GM12878 (cell line): ENCODE results near the gene FBLN1. TPM values are rescaled to one million over a fixed set of nuclear protein-coding genes. Genes with fewer than 3 reads are reported as not detected.

Source experiments
- BACH1 ChIP-seq: fragments of 450-650 bp; IDR thresholded peaks from 2 replicates; pipeline ENCODE4 v1.6.1; 2017; ENCODE audit warnings: mild to moderate bottlenecking, borderline replicate concordance
- CHD4 ChIP-seq: fragments of 200-600 bp; sonication (generic); IDR thresholded peaks from 2 replicates; pipeline ENCODE4 v1.6.1; 2016; ENCODE audit warnings: mild to moderate bottlenecking
- KAT2A ChIP-seq: conservative IDR thresholded peaks from 2 replicates; pipeline ENCODE4 v1.6.1; 2011; ENCODE audit warnings: low read depth, low read length; ENCODE audit not compliant: control insufficient read depth
- KLF5 ChIP-seq: fragments of 450-650 bp; IDR thresholded peaks from 2 replicates; pipeline ENCODE4 v1.6.1; 2014; ENCODE audit warnings: mild to moderate bottlenecking; ENCODE audit not compliant: partially characterized antibody
- STAT1 ChIP-seq: fragments of 450-650 bp; conservative IDR thresholded peaks from 2 replicates; pipeline ENCODE4 v1.6.1; 2014; ENCODE audit warnings: antibody characterized with exemption, mild to moderate bottlenecking
- polyA plus RNA-seq, 11 experiments: library from polyadenylated mRNA; depleted of rRNA in 4 of 11; unstranded in 6 of 11; stranded (reverse) in 5 of 11; fragments of >200 nt; fragmentation: Nextera tagmentation in 4 of 11; fragmentation: Illumina TruSeq in 1 of 11; extraction: Ambion mirVana in 4 of 11; extraction: Trizol in 1 of 11; gene quantifications; 1 replicate in 1 of 11; 2 replicates in 10 of 11; pipeline versions ENCODE4 v1.2.1 to v1.2.3, GENCODE V29; 2011 to 2016; ENCODE audit warnings: inconsistent platforms in 2 of 11, missing spikeins in 2 of 11, low read depth in 1 of 11
- total RNA-seq, 4 experiments: library from RNA; depleted of rRNA in 3 of 4; stranded (reverse); fragments of >200 nt in 3 of 4; fragmentation: Illumina TruSeq in 1 of 4; extraction: Trizol in 1 of 4; gene quantifications; 2 replicates each; pipeline versions ENCODE4 v1.2.1 to v1.2.3, GENCODE V29; 2013 to 2021
- TF ChIP-seq, protein P1 (sequence below): fragments of 150-350 bp; IDR thresholded peaks from 2 replicates; pipeline ENCODE4 v1.6.1; 2016; ENCODE audit warnings: low read depth, low read length
- TF ChIP-seq, protein P2 (sequence below): fragments of 450-650 bp; IDR thresholded peaks from 2 replicates; pipeline ENCODE4 v1.6.1; 2017; ENCODE audit warnings: mild to moderate bottlenecking, moderate library complexity
- TF ChIP-seq, protein P3 (sequence below): IDR thresholded peaks from 2 replicates; pipeline ENCODE4 v1.6.1; 2011; ENCODE audit warnings: borderline replicate concordance, low read depth, mild to moderate bottlenecking, moderate library complexity, low read length; ENCODE audit not compliant: insufficient read depth, poor library complexity, severe bottlenecking
- TF ChIP-seq, protein P4 (sequence below): fragments of 450-650 bp; formaldehyde crosslinking; IDR thresholded peaks from 2 replicates; pipeline ENCODE4 v1.5.0; 2022; ENCODE audit warnings: mild to moderate bottlenecking, missing genetic modification characterization
- TF ChIP-seq, protein P5 (sequence below): fragments of 450-650 bp; IDR thresholded peaks from 2 replicates; pipeline ENCODE4 v1.6.1; 2017; ENCODE audit warnings: borderline replicate concordance

Gene FBLN1
- total and polyA plus RNA-seq, 10 of the 15 experiments (the other 5 are each of a cell fraction or from before 2014, with no cell fraction given) = 0.20 to 0.51 TPM; not detected in 8

DNA sequence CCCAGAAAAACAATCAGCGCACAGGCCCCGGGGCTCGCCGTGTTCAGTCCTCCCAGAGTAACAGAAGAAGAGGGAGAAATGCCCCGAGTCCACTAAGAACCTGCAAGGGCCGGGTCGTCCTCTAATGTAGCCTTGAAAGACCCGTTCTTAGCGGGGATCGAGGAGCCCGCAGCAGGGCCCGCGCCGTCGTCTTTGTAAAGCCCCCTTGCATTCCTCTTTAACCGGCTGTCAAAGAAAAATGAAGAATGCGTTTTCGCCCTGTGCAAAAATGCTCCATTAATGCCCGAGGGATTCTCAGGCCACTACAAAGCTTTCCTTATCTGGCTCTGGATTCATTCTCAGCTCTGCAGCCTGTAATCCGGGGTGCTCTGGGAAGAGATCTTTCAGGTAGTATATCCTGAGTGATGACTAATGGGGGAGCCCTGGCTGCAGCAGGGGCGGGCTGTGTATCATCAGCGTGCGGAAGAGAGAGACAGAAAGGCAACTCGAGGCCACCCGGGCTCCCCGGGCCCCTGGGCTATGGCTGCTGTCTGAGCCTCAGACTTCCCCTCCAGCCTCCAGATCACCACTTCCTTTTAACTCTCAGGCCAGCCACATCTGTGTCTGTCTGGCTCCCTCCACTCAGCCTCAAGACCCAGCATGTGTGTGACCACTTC lies 78.2 kb downstream of the FBLN1 start (continued):
- TF ChIP-seq, protein P1, sequence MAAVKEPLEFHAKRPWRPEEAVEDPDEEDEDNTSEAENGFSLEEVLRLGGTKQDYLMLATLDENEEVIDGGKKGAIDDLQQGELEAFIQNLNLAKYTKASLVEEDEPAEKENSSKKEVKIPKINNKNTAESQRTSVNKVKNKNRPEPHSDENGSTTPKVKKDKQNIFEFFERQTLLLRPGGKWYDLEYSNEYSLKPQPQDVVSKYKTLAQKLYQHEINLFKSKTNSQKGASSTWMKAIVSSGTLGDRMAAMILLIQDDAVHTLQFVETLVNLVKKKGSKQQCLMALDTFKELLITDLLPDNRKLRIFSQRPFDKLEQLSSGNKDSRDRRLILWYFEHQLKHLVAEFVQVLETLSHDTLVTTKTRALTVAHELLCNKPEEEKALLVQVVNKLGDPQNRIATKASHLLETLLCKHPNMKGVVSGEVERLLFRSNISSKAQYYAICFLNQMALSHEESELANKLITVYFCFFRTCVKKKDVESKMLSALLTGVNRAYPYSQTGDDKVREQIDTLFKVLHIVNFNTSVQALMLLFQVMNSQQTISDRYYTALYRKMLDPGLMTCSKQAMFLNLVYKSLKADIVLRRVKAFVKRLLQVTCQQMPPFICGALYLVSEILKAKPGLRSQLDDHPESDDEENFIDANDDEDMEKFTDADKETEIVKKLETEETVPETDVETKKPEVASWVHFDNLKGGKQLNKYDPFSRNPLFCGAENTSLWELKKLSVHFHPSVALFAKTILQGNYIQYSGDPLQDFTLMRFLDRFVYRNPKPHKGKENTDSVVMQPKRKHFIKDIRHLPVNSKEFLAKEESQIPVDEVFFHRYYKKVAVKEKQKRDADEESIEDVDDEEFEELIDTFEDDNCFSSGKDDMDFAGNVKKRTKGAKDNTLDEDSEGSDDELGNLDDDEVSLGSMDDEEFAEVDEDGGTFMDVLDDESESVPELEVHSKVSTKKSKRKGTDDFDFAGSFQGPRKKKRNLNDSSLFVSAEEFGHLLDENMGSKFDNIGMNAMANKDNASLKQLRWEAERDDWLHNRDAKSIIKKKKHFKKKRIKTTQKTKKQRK = no peak
- TF ChIP-seq STAT1 (no peak), KLF5 (no peak), CHD4 (no peak), BACH1 (no peak), KAT2A (no peak)
- TF ChIP-seq, protein P2, sequence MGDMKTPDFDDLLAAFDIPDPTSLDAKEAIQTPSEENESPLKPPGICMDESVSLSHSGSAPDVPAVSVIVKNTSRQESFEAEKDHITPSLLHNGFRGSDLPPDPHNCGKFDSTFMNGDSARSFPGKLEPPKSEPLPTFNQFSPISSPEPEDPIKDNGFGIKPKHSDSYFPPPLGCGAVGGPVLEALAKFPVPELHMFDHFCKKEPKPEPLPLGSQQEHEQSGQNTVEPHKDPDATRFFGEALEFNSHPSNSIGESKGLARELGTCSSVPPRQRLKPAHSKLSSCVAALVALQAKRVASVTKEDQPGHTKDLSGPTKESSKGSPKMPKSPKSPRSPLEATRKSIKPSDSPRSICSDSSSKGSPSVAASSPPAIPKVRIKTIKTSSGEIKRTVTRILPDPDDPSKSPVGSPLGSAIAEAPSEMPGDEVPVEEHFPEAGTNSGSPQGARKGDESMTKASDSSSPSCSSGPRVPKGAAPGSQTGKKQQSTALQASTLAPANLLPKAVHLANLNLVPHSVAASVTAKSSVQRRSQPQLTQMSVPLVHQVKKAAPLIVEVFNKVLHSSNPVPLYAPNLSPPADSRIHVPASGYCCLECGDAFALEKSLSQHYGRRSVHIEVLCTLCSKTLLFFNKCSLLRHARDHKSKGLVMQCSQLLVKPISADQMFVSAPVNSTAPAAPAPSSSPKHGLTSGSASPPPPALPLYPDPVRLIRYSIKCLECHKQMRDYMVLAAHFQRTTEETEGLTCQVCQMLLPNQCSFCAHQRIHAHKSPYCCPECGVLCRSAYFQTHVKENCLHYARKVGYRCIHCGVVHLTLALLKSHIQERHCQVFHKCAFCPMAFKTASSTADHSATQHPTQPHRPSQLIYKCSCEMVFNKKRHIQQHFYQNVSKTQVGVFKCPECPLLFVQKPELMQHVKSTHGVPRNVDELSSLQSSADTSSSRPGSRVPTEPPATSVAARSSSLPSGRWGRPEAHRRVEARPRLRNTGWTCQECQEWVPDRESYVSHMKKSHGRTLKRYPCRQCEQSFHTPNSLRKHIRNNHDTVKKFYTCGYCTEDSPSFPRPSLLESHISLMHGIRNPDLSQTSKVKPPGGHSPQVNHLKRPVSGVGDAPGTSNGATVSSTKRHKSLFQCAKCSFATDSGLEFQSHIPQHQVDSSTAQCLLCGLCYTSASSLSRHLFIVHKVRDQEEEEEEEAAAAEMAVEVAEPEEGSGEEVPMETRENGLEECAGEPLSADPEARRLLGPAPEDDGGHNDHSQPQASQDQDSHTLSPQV = no peak
- TF ChIP-seq, protein P3, sequence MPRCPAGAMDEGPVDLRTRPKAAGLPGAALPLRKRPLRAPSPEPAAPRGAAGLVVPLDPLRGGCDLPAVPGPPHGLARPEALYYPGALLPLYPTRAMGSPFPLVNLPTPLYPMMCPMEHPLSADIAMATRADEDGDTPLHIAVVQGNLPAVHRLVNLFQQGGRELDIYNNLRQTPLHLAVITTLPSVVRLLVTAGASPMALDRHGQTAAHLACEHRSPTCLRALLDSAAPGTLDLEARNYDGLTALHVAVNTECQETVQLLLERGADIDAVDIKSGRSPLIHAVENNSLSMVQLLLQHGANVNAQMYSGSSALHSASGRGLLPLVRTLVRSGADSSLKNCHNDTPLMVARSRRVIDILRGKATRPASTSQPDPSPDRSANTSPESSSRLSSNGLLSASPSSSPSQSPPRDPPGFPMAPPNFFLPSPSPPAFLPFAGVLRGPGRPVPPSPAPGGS = no peak
- TF ChIP-seq, protein P4, sequence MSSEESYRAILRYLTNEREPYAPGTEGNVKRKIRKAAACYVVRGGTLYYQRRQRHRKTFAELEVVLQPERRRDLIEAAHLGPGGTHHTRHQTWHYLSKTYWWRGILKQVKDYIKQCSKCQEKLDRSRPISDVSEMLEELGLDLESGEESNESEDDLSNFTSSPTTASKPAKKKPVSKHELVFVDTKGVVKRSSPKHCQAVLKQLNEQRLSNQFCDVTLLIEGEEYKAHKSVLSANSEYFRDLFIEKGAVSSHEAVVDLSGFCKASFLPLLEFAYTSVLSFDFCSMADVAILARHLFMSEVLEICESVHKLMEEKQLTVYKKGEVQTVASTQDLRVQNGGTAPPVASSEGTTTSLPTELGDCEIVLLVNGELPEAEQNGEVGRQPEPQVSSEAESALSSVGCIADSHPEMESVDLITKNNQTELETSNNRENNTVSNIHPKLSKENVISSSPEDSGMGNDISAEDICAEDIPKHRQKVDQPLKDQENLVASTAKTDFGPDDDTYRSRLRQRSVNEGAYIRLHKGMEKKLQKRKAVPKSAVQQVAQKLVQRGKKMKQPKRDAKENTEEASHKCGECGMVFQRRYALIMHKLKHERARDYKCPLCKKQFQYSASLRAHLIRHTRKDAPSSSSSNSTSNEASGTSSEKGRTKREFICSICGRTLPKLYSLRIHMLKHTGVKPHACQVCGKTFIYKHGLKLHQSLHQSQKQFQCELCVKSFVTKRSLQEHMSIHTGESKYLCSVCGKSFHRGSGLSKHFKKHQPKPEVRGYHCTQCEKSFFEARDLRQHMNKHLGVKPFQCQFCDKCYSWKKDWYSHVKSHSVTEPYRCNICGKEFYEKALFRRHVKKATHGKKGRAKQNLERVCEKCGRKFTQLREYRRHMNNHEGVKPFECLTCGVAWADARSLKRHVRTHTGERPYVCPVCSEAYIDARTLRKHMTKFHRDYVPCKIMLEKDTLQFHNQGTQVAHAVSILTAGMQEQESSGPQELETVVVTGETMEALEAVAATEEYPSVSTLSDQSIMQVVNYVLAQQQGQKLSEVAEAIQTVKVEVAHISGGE = no peak
- TF ChIP-seq, protein P5, sequence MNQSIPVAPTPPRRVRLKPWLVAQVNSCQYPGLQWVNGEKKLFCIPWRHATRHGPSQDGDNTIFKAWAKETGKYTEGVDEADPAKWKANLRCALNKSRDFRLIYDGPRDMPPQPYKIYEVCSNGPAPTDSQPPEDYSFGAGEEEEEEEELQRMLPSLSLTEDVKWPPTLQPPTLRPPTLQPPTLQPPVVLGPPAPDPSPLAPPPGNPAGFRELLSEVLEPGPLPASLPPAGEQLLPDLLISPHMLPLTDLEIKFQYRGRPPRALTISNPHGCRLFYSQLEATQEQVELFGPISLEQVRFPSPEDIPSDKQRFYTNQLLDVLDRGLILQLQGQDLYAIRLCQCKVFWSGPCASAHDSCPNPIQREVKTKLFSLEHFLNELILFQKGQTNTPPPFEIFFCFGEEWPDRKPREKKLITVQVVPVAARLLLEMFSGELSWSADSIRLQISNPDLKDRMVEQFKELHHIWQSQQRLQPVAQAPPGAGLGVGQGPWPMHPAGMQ = no peak
